ENCODE results near the gene SUSD6. TPM values are rescaled to one million over a fixed set of nuclear protein-coding genes. Genes with fewer than 3 reads are reported as not detected.

The SUSD6 gene
- total RNA-seq, 4 donors from 2014 or later: 11.9 to 26.3 (median 16.2) TPM

DNA sequence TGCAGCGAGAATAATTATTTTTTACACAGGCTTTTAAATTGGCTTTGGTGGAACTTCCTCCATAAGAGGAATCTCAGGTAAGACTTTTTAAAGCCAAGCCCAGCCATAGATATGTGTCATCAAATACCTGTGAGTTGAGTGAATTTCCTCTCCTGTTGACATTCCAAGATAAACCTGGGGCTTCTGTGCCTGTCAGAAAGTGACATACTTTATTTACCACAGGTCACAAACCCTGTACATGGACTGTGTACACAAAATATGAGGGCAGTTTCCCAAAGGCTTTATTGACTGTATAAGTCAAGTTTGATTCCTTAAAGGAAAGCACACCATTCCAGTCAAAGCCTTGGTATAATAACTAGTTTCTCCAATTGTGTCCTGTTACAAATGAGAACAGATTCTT lies 129.7 kb downstream of the SUSD6 start:
- no peak overlapping the region for H3K4me3 ChIP-seq
- no peaks in the 10 kb centered on the region for H3K4me1 ChIP-seq
- TF ChIP-seq, protein P1, sequence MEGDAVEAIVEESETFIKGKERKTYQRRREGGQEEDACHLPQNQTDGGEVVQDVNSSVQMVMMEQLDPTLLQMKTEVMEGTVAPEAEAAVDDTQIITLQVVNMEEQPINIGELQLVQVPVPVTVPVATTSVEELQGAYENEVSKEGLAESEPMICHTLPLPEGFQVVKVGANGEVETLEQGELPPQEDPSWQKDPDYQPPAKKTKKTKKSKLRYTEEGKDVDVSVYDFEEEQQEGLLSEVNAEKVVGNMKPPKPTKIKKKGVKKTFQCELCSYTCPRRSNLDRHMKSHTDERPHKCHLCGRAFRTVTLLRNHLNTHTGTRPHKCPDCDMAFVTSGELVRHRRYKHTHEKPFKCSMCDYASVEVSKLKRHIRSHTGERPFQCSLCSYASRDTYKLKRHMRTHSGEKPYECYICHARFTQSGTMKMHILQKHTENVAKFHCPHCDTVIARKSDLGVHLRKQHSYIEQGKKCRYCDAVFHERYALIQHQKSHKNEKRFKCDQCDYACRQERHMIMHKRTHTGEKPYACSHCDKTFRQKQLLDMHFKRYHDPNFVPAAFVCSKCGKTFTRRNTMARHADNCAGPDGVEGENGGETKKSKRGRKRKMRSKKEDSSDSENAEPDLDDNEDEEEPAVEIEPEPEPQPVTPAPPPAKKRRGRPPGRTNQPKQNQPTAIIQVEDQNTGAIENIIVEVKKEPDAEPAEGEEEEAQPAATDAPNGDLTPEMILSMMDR (IDR thresholded peaks at IDR 0.05 in 4 of 5, conservative IDR thresholded peaks at IDR 0.05 in 1 of 5): no peak
- no peak for TF ChIP-seq POLR2A (IDR thresholded peaks at IDR 0.05)
- H3K9me3 ChIP-seq: no peaks in the 10 kb centered on the region
- no peak overlapping the region for H3K27ac ChIP-seq
- intact Hi-C loops (cut with DNase I; ENCODE audit: low total_unique reads) (no loop called here), in situ Hi-C loops (cut with MboI; ENCODE audit: low sequenced_read_pairs in 4 of 4) (no loop called here)
- no peak for DNase-seq
- no peaks in the 10 kb centered on the region for H3K36me3 ChIP-seq
- H3K27me3 ChIP-seq: no peaks in the 10 kb centered on the region
- ATAC-seq: no peak

DNA sequence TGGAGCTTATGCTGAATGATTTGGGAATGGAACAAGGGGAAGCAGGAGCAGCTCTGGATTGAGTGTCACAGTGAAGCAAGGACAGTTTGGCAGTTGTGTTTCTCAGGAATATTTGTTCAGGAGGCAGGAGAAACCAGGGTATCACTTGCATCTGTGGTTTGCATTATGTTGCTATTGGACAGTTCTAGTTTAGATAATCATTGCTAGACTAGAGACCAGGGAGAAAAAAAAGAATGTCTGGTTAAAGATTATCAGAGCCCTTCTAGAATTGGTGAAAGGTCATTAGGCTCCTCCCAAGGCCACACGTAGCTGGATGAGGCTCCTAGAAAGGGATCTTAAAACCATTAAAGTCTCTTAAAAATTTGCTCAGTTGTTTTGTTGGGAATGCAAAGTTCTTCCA lies 138.6 kb downstream of the SUSD6 start:
- no peak overlapping the region for H3K4me3 ChIP-seq
- no peaks in the 10 kb centered on the region for H3K9me3 ChIP-seq
- H3K27me3 ChIP-seq: no peaks in the 10 kb centered on the region
- H3K4me1 ChIP-seq: no peaks in the 10 kb centered on the region
- H3K36me3 ChIP-seq: no peaks in the 10 kb centered on the region
- no peak for TF ChIP-seq POLR2A (IDR thresholded peaks at IDR 0.05)
- TF ChIP-seq, protein P1 (IDR thresholded peaks at IDR 0.05 in 4 of 5, conservative IDR thresholded peaks at IDR 0.05 in 1 of 5): no peak
- intact Hi-C loops (cut with DNase I; ENCODE audit: low total_unique reads): no loop called here
- no peak for ATAC-seq
- no peak overlapping the region for H3K27ac ChIP-seq
- no peak for DNase-seq
- in situ Hi-C loops (cut with MboI; ENCODE audit: low sequenced_read_pairs in 4 of 4): no loop called here

DNA sequence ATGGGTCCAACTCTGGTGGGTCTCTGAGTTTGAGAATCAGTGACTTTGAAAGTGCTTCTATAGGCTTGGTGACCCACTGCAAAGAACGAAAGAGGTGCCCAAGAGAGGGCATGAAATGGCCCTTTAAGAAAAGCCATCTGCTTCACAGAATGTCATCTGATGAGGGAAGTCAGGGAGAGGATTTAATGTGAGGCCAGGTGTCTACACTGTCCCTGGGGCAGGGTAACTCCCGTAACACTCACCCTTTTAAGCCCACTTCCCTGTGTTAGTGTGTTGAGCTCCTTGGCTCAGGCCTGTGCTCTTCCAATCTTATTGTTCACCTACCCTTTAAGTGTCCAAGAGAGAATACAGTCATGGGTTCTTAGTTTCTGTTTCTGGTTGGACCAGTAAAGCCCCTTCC lies 139.1 kb downstream of the SUSD6 start:
- DNase-seq (no peak), ATAC-seq (no peak)
- H3K4me1 ChIP-seq: no peaks in the 10 kb centered on the region
- TF ChIP-seq, protein P1 (IDR thresholded peaks at IDR 0.05 in 4 of 5, conservative IDR thresholded peaks at IDR 0.05 in 1 of 5): no peak
- TF ChIP-seq POLR2A (IDR thresholded peaks at IDR 0.05): no peak
- no peaks in the 10 kb centered on the region for H3K9me3 ChIP-seq
- no peaks in the 10 kb centered on the region for H3K27me3 ChIP-seq
- H3K36me3 ChIP-seq: no peaks in the 10 kb centered on the region
- H3K4me3 ChIP-seq: no peak overlapping the region
- H3K27ac ChIP-seq: no peak overlapping the region
- intact Hi-C loops (cut with DNase I; ENCODE audit: low total_unique reads): no loop called here
- in situ Hi-C loops (cut with MboI; ENCODE audit: low sequenced_read_pairs in 4 of 4): no loop called here

DNA sequence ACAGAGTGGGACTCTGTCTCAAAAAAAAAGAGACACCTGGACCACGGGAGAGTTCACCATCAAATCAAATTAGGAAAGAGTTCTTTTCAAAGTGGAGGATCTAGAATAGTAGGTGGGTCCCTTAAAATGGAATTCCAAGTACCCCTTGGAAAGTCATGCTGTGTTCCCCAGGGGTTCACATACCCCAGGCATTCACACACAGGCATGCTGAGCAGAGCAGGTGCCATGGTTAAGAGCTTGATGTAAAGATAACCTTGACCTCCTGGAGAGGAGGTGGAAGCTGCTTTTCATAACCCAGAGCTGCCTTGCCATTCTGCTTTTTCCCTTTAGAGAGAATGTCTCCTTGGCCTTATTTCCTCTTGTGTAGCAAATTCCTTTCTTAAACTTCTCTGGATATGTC lies 141.4 kb downstream of the SUSD6 start:
- Histone ChIP-seq H3K36me3 (no peaks in the 10 kb centered on the region), H3K27ac (no peak overlapping the region), H3K4me1 (no peaks in the 10 kb centered on the region), H3K9me3 (no peaks in the 10 kb centered on the region), H3K27me3 (no peaks in the 10 kb centered on the region), H3K4me3 (no peak overlapping the region)
- in situ Hi-C loops (cut with MboI; ENCODE audit: low sequenced_read_pairs in 4 of 4) (no loop called here), intact Hi-C loops (cut with DNase I; ENCODE audit: low total_unique reads) (no loop called here)
- ATAC-seq (no peak), DNase-seq (no peak)
- TF ChIP-seq, protein P1 (IDR thresholded peaks at IDR 0.05 in 4 of 5, conservative IDR thresholded peaks at IDR 0.05 in 1 of 5): no peak
- TF ChIP-seq POLR2A (IDR thresholded peaks at IDR 0.05): no peak

DNA sequence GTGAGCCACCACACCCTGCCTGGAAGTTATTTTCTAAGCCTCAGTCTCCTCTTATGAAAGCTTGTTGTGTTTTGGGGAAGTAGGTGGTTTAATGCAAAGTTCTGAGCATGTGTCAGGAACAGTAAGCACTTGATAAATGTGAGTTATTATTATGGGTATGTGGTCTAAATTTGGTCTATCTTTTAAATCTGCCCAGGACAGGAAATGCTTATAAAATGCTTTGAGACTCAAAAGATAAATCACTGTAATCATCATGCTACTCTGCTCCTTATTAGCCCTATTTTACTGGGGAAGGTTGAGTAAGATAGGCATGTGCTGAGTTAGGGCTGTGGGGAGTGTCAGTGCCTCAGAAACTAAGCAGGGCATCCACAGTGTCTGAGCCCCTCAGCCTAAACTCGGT lies 142.5 kb downstream of the SUSD6 start:
- TF ChIP-seq POLR2A (IDR thresholded peaks at IDR 0.05): no peak
- TF ChIP-seq, protein P1 (IDR thresholded peaks at IDR 0.05 in 4 of 5, conservative IDR thresholded peaks at IDR 0.05 in 1 of 5): no peak
- in situ Hi-C loops (cut with MboI; ENCODE audit: low sequenced_read_pairs in 4 of 4): no loop called here

More for the DNA sequence above, 142.5 kb downstream of the SUSD6 start:
- ATAC-seq: no peak
- H3K9me3 ChIP-seq: no peaks in the 10 kb centered on the region
- DNase-seq: no peak
- intact Hi-C loops (cut with DNase I; ENCODE audit: low total_unique reads): no loop called here
- no peaks in the 10 kb centered on the region for H3K27me3 ChIP-seq
- no peaks in the 10 kb centered on the region for H3K4me1 ChIP-seq
- no peak overlapping the region for H3K4me3 ChIP-seq
- H3K27ac ChIP-seq: no peak overlapping the region
- H3K36me3 ChIP-seq: no peaks in the 10 kb centered on the region
